Measurements from ENCODE around the gene CPLANE1. TPM values are rescaled to one million over a fixed set of nuclear protein-coding genes. Genes with fewer than 3 reads are reported as not detected.
"Not testable (repeated sequence)": the region's sequence is repeated elsewhere in the genome, so short reads cannot be mapped to it uniquely, and the experiment has no call there.

The CPLANE1 gene
- total RNA-seq, 1 donor from 2014 or later, result 13.1 TPM

DNA sequence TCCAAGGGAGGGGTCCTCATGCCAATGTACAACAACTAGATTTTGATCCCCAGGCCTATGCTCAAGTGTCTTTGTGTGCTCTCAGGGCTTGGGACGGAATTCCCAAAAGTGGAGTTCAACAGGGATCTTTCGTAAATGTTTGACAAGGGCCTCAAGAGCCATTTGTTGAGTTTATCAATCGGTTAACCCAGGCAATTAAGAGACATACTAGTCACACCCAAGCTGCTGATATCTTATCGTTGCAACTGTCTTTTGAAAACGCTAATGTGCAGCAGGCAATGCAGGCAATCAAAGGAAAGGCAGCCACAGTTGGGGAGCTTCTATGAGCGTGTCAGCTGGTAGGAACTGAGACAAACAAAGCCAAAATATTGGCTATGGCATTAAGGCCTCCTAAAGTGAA, 161.2 kb downstream of the CPLANE1 start:
- no peaks in the 10 kb centered on the region for H3K27me3 ChIP-seq
- H3K4me3 ChIP-seq, result no peak overlapping the region
- H3K4me1 ChIP-seq, result no peaks in the 10 kb centered on the region
- H3K9me3 ChIP-seq, result no peaks in the 10 kb centered on the region
- TF ChIP-seq CTCF (IDR thresholded peaks at IDR 0.05), result no peak
- H3K27ac ChIP-seq, result no peak overlapping the region
- peaks cover 0 to 9% of the 10 kb centered on the region in 2 donors for H3K36me3 ChIP-seq
- intact Hi-C loops (cut with DNase I), result no loop called here
- DNase-seq (ENCODE audit: low spot score in 2 of 2), result no peak

DNA sequence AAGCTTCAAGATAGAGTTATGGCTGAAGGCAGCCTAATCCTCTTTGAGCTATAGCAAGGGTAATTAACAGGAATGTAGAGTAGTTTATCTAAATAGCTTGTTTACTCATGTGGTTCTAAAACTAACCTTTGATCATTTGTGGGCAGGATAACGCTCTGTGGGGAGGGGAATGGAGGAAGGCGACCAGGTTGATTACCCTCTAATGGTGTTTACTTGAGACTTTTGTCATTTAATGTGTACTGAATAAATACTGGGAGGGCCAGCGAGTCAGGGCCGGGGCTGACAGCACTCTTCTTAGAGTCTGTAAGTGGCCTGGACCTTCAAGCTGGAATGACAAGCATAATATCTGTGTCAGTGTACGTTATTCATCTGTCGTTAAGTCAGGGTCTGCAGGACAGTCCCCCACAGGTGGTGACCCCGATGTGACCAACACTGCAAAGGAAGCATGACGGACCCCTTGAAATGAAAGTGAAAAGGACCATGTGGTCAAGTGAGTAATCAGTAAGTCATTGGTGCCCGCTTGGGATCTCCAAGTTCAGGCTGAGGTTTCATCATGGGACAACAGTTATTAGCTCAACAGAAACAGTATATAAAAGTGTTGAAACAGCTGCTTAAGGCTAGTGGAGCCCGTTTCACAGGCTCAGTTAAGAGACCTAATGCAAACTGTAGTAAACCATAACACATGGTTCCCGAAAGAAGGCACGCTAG, 162.6 kb downstream of the CPLANE1 start:
- no peak for TF ChIP-seq CTCF (IDR thresholded peaks at IDR 0.05)
- no peaks in the 10 kb centered on the region for H3K4me1 ChIP-seq
- H3K4me3 ChIP-seq, result no peak overlapping the region
- no peaks in the 10 kb centered on the region for H3K27me3 ChIP-seq
- H3K27ac ChIP-seq, result no peak overlapping the region
- DNase-seq (ENCODE audit: low spot score in 2 of 2), result no peak
- intact Hi-C loops (cut with DNase I), result no loop called here
- peaks cover 0 to 9% of the 10 kb centered on the region in 2 donors for H3K36me3 ChIP-seq
- no peaks in the 10 kb centered on the region for H3K9me3 ChIP-seq

DNA sequence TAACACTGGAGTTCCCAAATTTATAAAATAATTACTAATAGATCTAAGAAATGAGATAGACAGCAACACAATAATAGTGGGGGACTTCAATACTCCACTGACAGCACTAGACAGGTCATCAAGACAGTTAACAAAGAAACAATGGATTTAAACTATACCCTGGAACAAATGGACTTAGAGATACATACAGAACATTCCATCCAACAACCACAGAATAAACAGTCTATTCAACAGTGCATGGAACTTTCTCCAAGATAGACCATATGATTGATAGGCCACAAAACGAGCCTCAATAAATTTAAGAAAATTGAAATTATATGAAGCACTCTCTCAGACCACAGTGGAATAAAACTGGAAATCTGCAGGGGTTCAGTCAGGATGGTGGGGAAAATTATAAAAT, 163.2 kb downstream of the CPLANE1 start:
- H3K9me3 ChIP-seq; H3K27ac ChIP-seq; H3K4me1 ChIP-seq; H3K27me3 ChIP-seq; DNase-seq (ENCODE audit: low spot score in 2 of 2); intact Hi-C loops (cut with DNase I); H3K36me3 ChIP-seq; H3K4me3 ChIP-seq: not testable (repeated sequence)

DNA sequence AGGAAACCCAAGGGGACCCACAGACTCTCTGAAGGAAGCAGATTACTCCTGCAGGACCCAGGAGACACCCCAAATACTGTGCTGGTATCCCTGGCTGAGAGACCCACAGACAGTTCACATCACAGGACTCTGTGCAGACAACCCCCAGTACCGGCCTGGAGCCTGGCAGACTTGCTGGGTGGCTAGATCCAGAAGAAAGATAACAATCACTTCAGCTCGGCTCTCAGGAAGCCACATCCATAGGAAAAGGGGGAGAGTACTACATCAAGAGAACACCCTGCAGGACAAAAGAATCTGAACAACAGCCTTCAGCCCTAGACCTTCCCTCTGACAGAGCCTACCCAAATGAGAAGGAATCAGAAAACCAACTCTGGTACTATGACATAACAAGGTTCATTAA, 166.2 kb downstream of the CPLANE1 start:
- H3K36me3 ChIP-seq, result peaks cover 0 to 27% of the 10 kb centered on the region in 2 donors
- H3K4me3 ChIP-seq; DNase-seq (ENCODE audit: low spot score in 2 of 2); H3K27me3 ChIP-seq; intact Hi-C loops (cut with DNase I); H3K9me3 ChIP-seq; H3K4me1 ChIP-seq; H3K27ac ChIP-seq: not testable (repeated sequence)

GRCh38 chr5:37080697-37081096, 168.5 kb downstream of the CPLANE1 start:
- intact Hi-C loops (cut with DNase I), result no loop called here
- TF ChIP-seq CTCF (IDR thresholded peaks at IDR 0.05), result no peak
- Histone ChIP-seq H3K4me1 (no peaks in the 10 kb centered on the region), H3K36me3 (peaks cover 0 to 24% of the 10 kb centered on the region in 2 donors), H3K4me3 (no peak overlapping the region), H3K27me3 (no peaks in the 10 kb centered on the region), H3K9me3 (no peaks in the 10 kb centered on the region), H3K27ac (no peak overlapping the region)
- no peak for DNase-seq (ENCODE audit: low spot score in 2 of 2)

DNA sequence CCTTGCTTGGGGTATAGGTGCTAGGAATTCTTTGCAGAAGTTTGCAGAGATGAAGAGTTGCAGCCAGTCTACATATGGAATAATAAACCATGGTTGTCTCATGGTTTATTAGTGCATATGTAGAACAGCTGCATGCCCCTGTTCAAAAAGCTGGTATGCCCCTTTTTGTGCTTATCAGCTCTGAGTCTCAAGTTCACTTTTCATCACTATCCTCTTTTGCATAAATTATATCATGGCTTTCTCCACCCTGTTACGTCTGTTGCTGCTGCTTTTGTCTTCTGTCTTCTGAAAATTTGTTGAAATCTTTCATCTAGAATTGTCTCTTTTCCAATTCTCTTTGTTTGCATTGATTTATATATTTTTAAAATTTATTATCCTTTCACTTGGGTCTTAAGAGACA, 172.0 kb downstream of the CPLANE1 start:
- Histone ChIP-seq H3K27me3 (no peaks in the 10 kb centered on the region), H3K4me3 (no peak overlapping the region), H3K27ac (no peak overlapping the region), H3K9me3 (no peaks in the 10 kb centered on the region), H3K36me3 (peaks cover 0 to 21% of the 10 kb centered on the region in 2 donors), H3K4me1 (no peaks in the 10 kb centered on the region)
- no peak for DNase-seq (ENCODE audit: low spot score in 2 of 2)
- intact Hi-C loops (cut with DNase I), result no loop called here
- no peak for TF ChIP-seq CTCF (IDR thresholded peaks at IDR 0.05)

Measured in ascending aorta (tissue), 2 donors.